HG03108 (cell line): ENCODE data around the gene AP1G1.
A peak's percentile ranks its signal among the peaks of the same experiment; 100 is the strongest.
"Not testable (repeated sequence)": the region's sequence is repeated elsewhere in the genome, so short reads cannot be mapped to it uniquely, and the experiment has no call there.

Experiments used
- ATAC-seq: cut with Tn5 transposase; IDR thresholded peaks from one replicate; pipeline ENCODE4 v1.9.1; 2021; ENCODE audit warnings: moderate library complexity; ENCODE audit not compliant: unreplicated experiment

Gene AP1G1

GRCh38 chr16:71808593-71809459 is at the start of gene AP1G1:
Gene AP1G1 (minus strand): TSS chr16:71808834. CDS start chr16:71789479, 19,355 bp downstream.
- peak; percentile 70 for ATAC-seq

- no peak for ATAC-seq
Measured at GRCh38 chr16:71855937-71856662, 47.5 kb upstream of the AP1G1 start.

GRCh38 chr16:71854369-71854948 is 45.8 kb upstream of the AP1G1 start:
- ATAC-seq, result no peak

GRCh38 chr16:71853413-71853812 is 44.8 kb upstream of the AP1G1 start:
- peak; percentile 63 for ATAC-seq

GRCh38 chr16:71852561-71852960 is 43.9 kb upstream of the AP1G1 start:
- ATAC-seq, result no peak

- no peak for ATAC-seq
Measured at GRCh38 chr16:71852158-71852557, 43.5 kb upstream of the AP1G1 start.

- no peak for ATAC-seq
Measured at GRCh38 chr16:71851746-71852145, 43.1 kb upstream of the AP1G1 start.

- no peak for ATAC-seq
Measured at GRCh38 chr16:71848622-71849021, 40.0 kb upstream of the AP1G1 start.

- ATAC-seq, result no peak
Measured at GRCh38 chr16:71847096-71847495, 38.5 kb upstream of the AP1G1 start.

GRCh38 chr16:71846431-71846830 is 37.8 kb upstream of the AP1G1 start:
- ATAC-seq, result no peak

GRCh38 chr16:71845639-71846430 is 37.2 kb upstream of the AP1G1 start, which contains the start of gene ATXN1L:
Gene ATXN1L (plus strand): TSS chr16:71845976. CDS start chr16:71849741, 3,765 bp downstream.
- ATAC-seq, result peak; percentile 61

GRCh38 chr16:71843572-71843971 is 34.9 kb upstream of the AP1G1 start:
- ATAC-seq, result peak; percentile 31

GRCh38 chr16:71840052-71840451 is 31.4 kb upstream of the AP1G1 start:
- no peak for ATAC-seq

GRCh38 chr16:71837150-71837549 is 28.5 kb upstream of the AP1G1 start:
- ATAC-seq, result no peak

- no peak for ATAC-seq
Measured at GRCh38 chr16:71834291-71834690, 25.7 kb upstream of the AP1G1 start.

- ATAC-seq, result not testable (repeated sequence)
Measured at GRCh38 chr16:71832112-71832511, 23.5 kb upstream of the AP1G1 start.

GRCh38 chr16:71831698-71832097 is 23.1 kb upstream of the AP1G1 start:
- ATAC-seq, result not testable (repeated sequence)

- no peak for ATAC-seq
Measured at GRCh38 chr16:71830359-71830758, 21.7 kb upstream of the AP1G1 start.

GRCh38 chr16:71826533-71827017 is 17.9 kb upstream of the AP1G1 start:
- no peak for ATAC-seq

- ATAC-seq, result not testable (repeated sequence)
Measured at GRCh38 chr16:71817155-71817500, 8.5 kb upstream of the AP1G1 start.
